K562 (cell line): ENCODE data around the gene RNF31.

Experiments
- CEBPZ ChIP-seq: fragments of 150-350 bp; IDR thresholded peaks from 2 replicates; pipeline ENCODE4 v1.6.1; 2014; ENCODE audit warnings: low read depth, mild to moderate bottlenecking, low read length, borderline replicate concordance
- SMARCE1 ChIP-seq: fragments of 450-650 bp; IDR thresholded peaks from 2 replicates; pipeline ENCODE4 v1.7.1; 2016; ENCODE audit warnings: mild to moderate bottlenecking
- ZNF133 ChIP-seq: fragments of 250-450 bp; sonication (Bioruptor Pico); IDR thresholded peaks from 2 replicates; pipeline ENCODE4 v1.4.0; 2020; ENCODE audit warnings: mild to moderate bottlenecking

GRCh38 chr14:24184104-24184970, 37.0 kb downstream of the RNF31 start:
- TF ChIP-seq ZNF133 (CRISPR knock-in tag) = no peak
- no peak for TF ChIP-seq SMARCE1
- no peak for TF ChIP-seq CEBPZ
